A204.1 (cell line): ENCODE results near the gene SNRPA1.

ENCODE experiments used
- FAIRE-seq: peaks from 2 replicates; lab custom pipeline; 2012; peaks lifted over from hg19 to GRCh38; lab: Jason Lieb, UNC

SNRPA1 gene

GRCh38 chr15:101318839-101319238 is 23.8 kb upstream of the SNRPA1 start:
- FAIRE-seq: no peak

GRCh38 chr15:101318147-101318819 is 23.2 kb upstream of the SNRPA1 start:
- no peak for FAIRE-seq

- FAIRE-seq: no peak
Observed at GRCh38 chr15:101317336-101317872, 22.4 kb upstream of the SNRPA1 start.

GRCh38 chr15:101316529-101316928 is 21.5 kb upstream of the SNRPA1 start:
- FAIRE-seq: no peak

- FAIRE-seq: no peak
Observed at GRCh38 chr15:101315736-101316135, 20.7 kb upstream of the SNRPA1 start.

GRCh38 chr15:101314336-101315125 is 19.5 kb upstream of the SNRPA1 start:
- FAIRE-seq: no peak

- FAIRE-seq: no peak
Observed at GRCh38 chr15:101313041-101313761, 18.2 kb upstream of the SNRPA1 start.

GRCh38 chr15:101310508-101310907 is 15.5 kb upstream of the SNRPA1 start:
- no peak for FAIRE-seq

- no peak for FAIRE-seq
Observed at GRCh38 chr15:101310161-101310480, 15.1 kb upstream of the SNRPA1 start.

- FAIRE-seq: no peak
Observed at GRCh38 chr15:101309436-101310160, 14.6 kb upstream of the SNRPA1 start.

GRCh38 chr15:101308604-101309435 is 13.8 kb upstream of the SNRPA1 start:
- no peak for FAIRE-seq

GRCh38 chr15:101307897-101308603 is 13.0 kb upstream of the SNRPA1 start:
- no peak for FAIRE-seq

GRCh38 chr15:101307048-101307896 is 12.2 kb upstream of the SNRPA1 start:
- no peak for FAIRE-seq

- FAIRE-seq: no peak
Observed at GRCh38 chr15:101306341-101307047, 11.4 kb upstream of the SNRPA1 start.

GRCh38 chr15:101305820-101306255 is 10.8 kb upstream of the SNRPA1 start:
- FAIRE-seq: no peak

GRCh38 chr15:101303408-101303807 is 8.4 kb upstream of the SNRPA1 start:
- FAIRE-seq: no peak

GRCh38 chr15:101296418-101297405 is 1.7 kb upstream of the SNRPA1 start:
- no peak for FAIRE-seq
